ENCODE data around the gene NSMCE1. TPM values are rescaled to one million over a fixed set of nuclear protein-coding genes. Genes with fewer than 3 reads are reported as not detected.
A peak's percentile ranks its signal among the peaks of the same experiment; 100 is the strongest.

The NSMCE1 gene
- total RNA-seq, 1 donor from 2014 or later = 21.2 TPM

GRCh38 chr16:27224271-27224737 is 44.3 kb downstream of the NSMCE1 start:
- H3K27ac Mint-ChIP-seq (ENCODE audit: unreplicated experiment) = no peak overlapping the region
- H3K27me3 Mint-ChIP-seq (ENCODE audit: low read depth) = no peaks in the 10 kb centered on the region
- no peak overlapping the region for H3K4me3 Mint-ChIP-seq (ENCODE audit: unreplicated experiment)
- H3K36me3 Mint-ChIP-seq (ENCODE audit: low read depth) = no peaks in the 10 kb centered on the region
- H3K9me3 Mint-ChIP-seq (ENCODE audit: low read depth) = no peaks in the 10 kb centered on the region
- no peak for TF ChIP-seq CTCF (IDR thresholded peaks at IDR 0.05)
- peaks cover 18% of the 10 kb centered on the region for H3K4me1 Mint-ChIP-seq (ENCODE audit: low read depth)
- peak; percentile 57 for DNase-seq (ENCODE audit: low spot score)

- Mint-ChIP-seq H3K36me3 (ENCODE audit: low read depth) (no peaks in the 10 kb centered on the region), H3K4me3 (ENCODE audit: unreplicated experiment) (no peak overlapping the region), H3K27ac (ENCODE audit: unreplicated experiment) (no peak overlapping the region), H3K9me3 (ENCODE audit: low read depth) (no peaks in the 10 kb centered on the region), H3K4me1 (ENCODE audit: low read depth) (peaks cover 13% of the 10 kb centered on the region), H3K27me3 (ENCODE audit: low read depth) (no peaks in the 10 kb centered on the region)
- DNase-seq (ENCODE audit: low spot score) = no peak
- TF ChIP-seq CTCF (IDR thresholded peaks at IDR 0.05) = no peak
These were observed 44.9 kb downstream of the NSMCE1 start for GRCh38 chr16:27223701-27224100.

GRCh38 chr16:27223226-27223610 is 45.4 kb downstream of the NSMCE1 start:
- no peaks in the 10 kb centered on the region for H3K27me3 Mint-ChIP-seq (ENCODE audit: low read depth)
- no peak for DNase-seq (ENCODE audit: low spot score)

GRCh38 chr16:27222249-27223225 is 46.0 kb downstream of the NSMCE1 start:
- no peaks in the 10 kb centered on the region for H3K36me3 Mint-ChIP-seq (ENCODE audit: low read depth)
- H3K27me3 Mint-ChIP-seq (ENCODE audit: low read depth) = no peaks in the 10 kb centered on the region
- no peak overlapping the region for H3K4me3 Mint-ChIP-seq (ENCODE audit: unreplicated experiment)
- peak overlapping the region; percentile 45 for H3K27ac Mint-ChIP-seq (ENCODE audit: unreplicated experiment)
- DNase-seq (ENCODE audit: low spot score) = no peak
- H3K4me1 Mint-ChIP-seq (ENCODE audit: low read depth) = peaks cover 13% of the 10 kb centered on the region
- H3K9me3 Mint-ChIP-seq (ENCODE audit: low read depth) = no peaks in the 10 kb centered on the region
- TF ChIP-seq CTCF (IDR thresholded peaks at IDR 0.05) = no peak

More at GRCh38 chr16:27223226-27223610, 45.4 kb downstream of the NSMCE1 start:
- Mint-ChIP-seq H3K9me3 (ENCODE audit: low read depth) (no peaks in the 10 kb centered on the region), H3K36me3 (ENCODE audit: low read depth) (no peaks in the 10 kb centered on the region), H3K4me3 (ENCODE audit: unreplicated experiment) (no peak overlapping the region), H3K4me1 (ENCODE audit: low read depth) (peaks cover 13% of the 10 kb centered on the region), H3K27ac (ENCODE audit: unreplicated experiment) (no peak overlapping the region)
- peak; percentile 26 for TF ChIP-seq CTCF (IDR thresholded peaks at IDR 0.05)

GRCh38 chr16:27221576-27222248 is 46.9 kb downstream of the NSMCE1 start:
- H3K27ac Mint-ChIP-seq (ENCODE audit: unreplicated experiment) = peak overlapping the region; percentile 45
- no peaks in the 10 kb centered on the region for H3K36me3 Mint-ChIP-seq (ENCODE audit: low read depth)
- no peaks in the 10 kb centered on the region for H3K27me3 Mint-ChIP-seq (ENCODE audit: low read depth)
- TF ChIP-seq CTCF (IDR thresholded peaks at IDR 0.05) = no peak
- no peak overlapping the region for H3K4me3 Mint-ChIP-seq (ENCODE audit: unreplicated experiment)
- no peaks in the 10 kb centered on the region for H3K9me3 Mint-ChIP-seq (ENCODE audit: low read depth)
- H3K4me1 Mint-ChIP-seq (ENCODE audit: low read depth) = peaks cover 16% of the 10 kb centered on the region
- peak; percentile 54 for DNase-seq (ENCODE audit: low spot score)
